ENCODE measurements around the gene ZBTB46.

The ZBTB46 gene

GRCh38 chr20:63833776-63834490 is 2.9 kb upstream of the ZBTB46 start:
- Histone ChIP-seq H3K36me3 (ENCODE audit: control insufficient read depth in 1 of 2, insufficient read depth in 2 of 2, low read length in 2 of 2) (no peaks in the 10 kb centered on the region), H3K27me3 (ENCODE audit: low read depth, low read length) (peaks cover 11% of the 10 kb centered on the region), H3K9me3 (ENCODE audit: control insufficient read depth in 1 of 2, low read length in 2 of 2) (no peaks in the 10 kb centered on the region), H3K27ac (ENCODE audit: low read length) (no peak overlapping the region), H3K4me3 (ENCODE audit: low read depth in 1 of 2, low read length in 2 of 2) (no peak overlapping the region), H3K4me1 (ENCODE audit: control insufficient read depth in 1 of 2, insufficient read depth in 2 of 2, low read length in 2 of 2) (peaks cover 5 to 34% of the 10 kb centered on the region in 2 donors)

- H3K9me3 ChIP-seq (ENCODE audit: control insufficient read depth in 1 of 2, low read length in 2 of 2): no peaks in the 10 kb centered on the region
- H3K4me1 ChIP-seq (ENCODE audit: control insufficient read depth in 1 of 2, insufficient read depth in 2 of 2, low read length in 2 of 2): peaks cover 5 to 35% of the 10 kb centered on the region in 2 donors
- H3K27me3 ChIP-seq (ENCODE audit: low read depth, low read length): peaks cover 22% of the 10 kb centered on the region
- no peak overlapping the region for H3K27ac ChIP-seq (ENCODE audit: low read length)
- no peaks in the 10 kb centered on the region for H3K36me3 ChIP-seq (ENCODE audit: control insufficient read depth in 1 of 2, insufficient read depth in 2 of 2, low read length in 2 of 2)
- peak overlapping the region in 1 of 2 donors; percentile 60 for H3K4me3 ChIP-seq (ENCODE audit: low read depth in 1 of 2, low read length in 2 of 2)
Measured at GRCh38 chr20:63831993-63832686, 1.1 kb upstream of the ZBTB46 start.

GRCh38 chr20:63831646-63831992 is 555 bp upstream of the ZBTB46 start:
- H3K27ac ChIP-seq (ENCODE audit: low read length): no peak overlapping the region
- H3K4me1 ChIP-seq (ENCODE audit: control insufficient read depth in 1 of 2, insufficient read depth in 2 of 2, low read length in 2 of 2): peaks cover 5 to 35% of the 10 kb centered on the region in 2 donors
- H3K9me3 ChIP-seq (ENCODE audit: control insufficient read depth in 1 of 2, low read length in 2 of 2): no peaks in the 10 kb centered on the region
- peaks cover 22% of the 10 kb centered on the region for H3K27me3 ChIP-seq (ENCODE audit: low read depth, low read length)
- no peaks in the 10 kb centered on the region for H3K36me3 ChIP-seq (ENCODE audit: control insufficient read depth in 1 of 2, insufficient read depth in 2 of 2, low read length in 2 of 2)
- H3K4me3 ChIP-seq (ENCODE audit: low read depth in 1 of 2, low read length in 2 of 2): peak overlapping the region in 1 of 2 donors; percentile 60

GRCh38 chr20:63829945-63830835 is 874 bp downstream of the ZBTB46 start:
- peaks cover 22% of the 10 kb centered on the region for H3K27me3 ChIP-seq (ENCODE audit: low read depth, low read length)
- H3K4me1 ChIP-seq (ENCODE audit: control insufficient read depth in 1 of 2, insufficient read depth in 2 of 2, low read length in 2 of 2): peaks cover 5 to 31% of the 10 kb centered on the region in 2 donors
- H3K27ac ChIP-seq (ENCODE audit: low read length): no peak overlapping the region

GRCh38 chr20:63829603-63829944 is 1.5 kb downstream of the ZBTB46 start:
- Histone ChIP-seq H3K4me1 (ENCODE audit: control insufficient read depth in 1 of 2, insufficient read depth in 2 of 2, low read length in 2 of 2) (peaks cover 4 to 30% of the 10 kb centered on the region in 2 donors), H3K27me3 (ENCODE audit: low read depth, low read length) (peaks cover 22% of the 10 kb centered on the region), H3K27ac (ENCODE audit: low read length) (no peak overlapping the region), H3K36me3 (ENCODE audit: control insufficient read depth in 1 of 2, insufficient read depth in 2 of 2, low read length in 2 of 2) (no peaks in the 10 kb centered on the region), H3K4me3 (ENCODE audit: low read depth in 1 of 2, low read length in 2 of 2) (peak overlapping the region; percentile 61 to 62), H3K9me3 (ENCODE audit: control insufficient read depth in 1 of 2, low read length in 2 of 2) (no peaks in the 10 kb centered on the region)

More at GRCh38 chr20:63829945-63830835, 874 bp downstream of the ZBTB46 start:
- Histone ChIP-seq H3K9me3 (ENCODE audit: control insufficient read depth in 1 of 2, low read length in 2 of 2) (no peaks in the 10 kb centered on the region), H3K4me3 (ENCODE audit: low read depth in 1 of 2, low read length in 2 of 2) (peak overlapping the region; percentile 61 to 62), H3K36me3 (ENCODE audit: control insufficient read depth in 1 of 2, insufficient read depth in 2 of 2, low read length in 2 of 2) (no peaks in the 10 kb centered on the region)

- Histone ChIP-seq H3K9me3 (ENCODE audit: control insufficient read depth in 1 of 2, low read length in 2 of 2) (no peaks in the 10 kb centered on the region), H3K36me3 (ENCODE audit: control insufficient read depth in 1 of 2, insufficient read depth in 2 of 2, low read length in 2 of 2) (no peaks in the 10 kb centered on the region), H3K4me3 (ENCODE audit: low read depth in 1 of 2, low read length in 2 of 2) (peak overlapping the region in 1 of 2 donors; percentile 61), H3K27ac (ENCODE audit: low read length) (no peak overlapping the region), H3K27me3 (ENCODE audit: low read depth, low read length) (peaks cover 22% of the 10 kb centered on the region), H3K4me1 (ENCODE audit: control insufficient read depth in 1 of 2, insufficient read depth in 2 of 2, low read length in 2 of 2) (peaks cover 0 to 29% of the 10 kb centered on the region in 2 donors)
Measured at GRCh38 chr20:63828951-63829350, 2.1 kb downstream of the ZBTB46 start.

- Histone ChIP-seq H3K9me3 (ENCODE audit: control insufficient read depth in 1 of 2, low read length in 2 of 2) (no peaks in the 10 kb centered on the region), H3K4me3 (ENCODE audit: low read depth in 1 of 2, low read length in 2 of 2) (no peak overlapping the region), H3K4me1 (ENCODE audit: control insufficient read depth in 1 of 2, insufficient read depth in 2 of 2, low read length in 2 of 2) (peaks cover 0 to 26% of the 10 kb centered on the region in 2 donors), H3K36me3 (ENCODE audit: control insufficient read depth in 1 of 2, insufficient read depth in 2 of 2, low read length in 2 of 2) (no peaks in the 10 kb centered on the region), H3K27me3 (ENCODE audit: low read depth, low read length) (peaks cover 22% of the 10 kb centered on the region), H3K27ac (ENCODE audit: low read length) (no peak overlapping the region)
Measured at GRCh38 chr20:63828545-63828944, 2.5 kb downstream of the ZBTB46 start.

GRCh38 chr20:63828124-63828523 is 2.9 kb downstream of the ZBTB46 start:
- no peaks in the 10 kb centered on the region for H3K9me3 ChIP-seq (ENCODE audit: control insufficient read depth in 1 of 2, low read length in 2 of 2)
- H3K36me3 ChIP-seq (ENCODE audit: control insufficient read depth in 1 of 2, insufficient read depth in 2 of 2, low read length in 2 of 2): no peaks in the 10 kb centered on the region
- peaks cover 22% of the 10 kb centered on the region for H3K27me3 ChIP-seq (ENCODE audit: low read depth, low read length)
- H3K4me1 ChIP-seq (ENCODE audit: control insufficient read depth in 1 of 2, insufficient read depth in 2 of 2, low read length in 2 of 2): peaks cover 0 to 26% of the 10 kb centered on the region in 2 donors
- no peak overlapping the region for H3K27ac ChIP-seq (ENCODE audit: low read length)
- no peak overlapping the region for H3K4me3 ChIP-seq (ENCODE audit: low read depth in 1 of 2, low read length in 2 of 2)

GRCh38 chr20:63826753-63827152 is 4.3 kb downstream of the ZBTB46 start:
- H3K27ac ChIP-seq (ENCODE audit: low read length): no peak overlapping the region
- H3K36me3 ChIP-seq (ENCODE audit: control insufficient read depth in 1 of 2, insufficient read depth in 2 of 2, low read length in 2 of 2): no peaks in the 10 kb centered on the region
- no peaks in the 10 kb centered on the region for H3K9me3 ChIP-seq (ENCODE audit: control insufficient read depth in 1 of 2, low read length in 2 of 2)
- peaks cover 0 to 14% of the 10 kb centered on the region in 2 donors for H3K4me1 ChIP-seq (ENCODE audit: control insufficient read depth in 1 of 2, insufficient read depth in 2 of 2, low read length in 2 of 2)
- H3K4me3 ChIP-seq (ENCODE audit: low read depth in 1 of 2, low read length in 2 of 2): no peak overlapping the region
- H3K27me3 ChIP-seq (ENCODE audit: low read depth, low read length): peaks cover 22% of the 10 kb centered on the region

- peaks cover 0 to 12% of the 10 kb centered on the region in 2 donors for H3K4me1 ChIP-seq (ENCODE audit: control insufficient read depth in 1 of 2, insufficient read depth in 2 of 2, low read length in 2 of 2)
Measured at GRCh38 chr20:63825331-63826118, 5.5 kb downstream of the ZBTB46 start.

More at GRCh38 chr20:63825331-63826118, 5.5 kb downstream of the ZBTB46 start:
- Histone ChIP-seq H3K9me3 (ENCODE audit: control insufficient read depth in 1 of 2, low read length in 2 of 2) (no peaks in the 10 kb centered on the region), H3K27me3 (ENCODE audit: low read depth, low read length) (peaks cover 22% of the 10 kb centered on the region), H3K27ac (ENCODE audit: low read length) (no peak overlapping the region), H3K36me3 (ENCODE audit: control insufficient read depth in 1 of 2, insufficient read depth in 2 of 2, low read length in 2 of 2) (no peaks in the 10 kb centered on the region), H3K4me3 (ENCODE audit: low read depth in 1 of 2, low read length in 2 of 2) (no peak overlapping the region)

Data from muscle layer of duodenum (tissue), 2 donors.